Stimulated activated CD8-positive, alpha-beta memory T cell treated with anti-CD3 and anti-CD28 coated beads, Interleukin-4, amount 100 ng/mL, for 4 hours (primary cell): ENCODE results near the gene RNF111.
"Not testable (repeated sequence)": the region's sequence is repeated elsewhere in the genome, so short reads cannot be mapped to it uniquely, and the experiment has no call there.

Experiments used
- DNase-seq, 2 donors: peaks; one replicate each; pipeline ENCODE4 v3.0.0-alpha.2; 2020; ENCODE audit warnings: low read depth in 2 of 2, low spot score in 1 of 2

RNF111 gene

DNA sequence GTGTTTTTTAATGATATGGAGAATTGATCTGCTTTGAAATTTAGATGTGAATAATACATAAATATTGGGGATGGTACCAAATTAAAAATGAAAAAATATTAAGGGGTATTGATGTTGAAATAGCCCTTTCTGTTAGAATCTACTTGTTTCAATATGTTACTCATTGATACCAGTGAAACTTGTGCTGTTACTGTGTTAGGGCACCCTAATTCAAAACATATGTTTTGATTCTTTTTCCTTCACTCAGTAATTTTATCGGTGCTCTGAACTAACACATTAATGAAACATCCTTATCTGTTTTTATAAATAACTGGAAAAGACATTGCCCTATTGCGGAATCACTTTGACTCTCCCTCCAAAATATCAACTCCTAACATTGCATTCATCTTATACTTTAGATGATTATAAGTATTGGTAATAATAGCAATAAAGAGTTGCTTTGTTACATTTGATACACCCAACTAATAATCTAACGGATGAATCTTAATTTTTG, 65.5 kb downstream of the RNF111 start:
- no peak for DNase-seq

DNA sequence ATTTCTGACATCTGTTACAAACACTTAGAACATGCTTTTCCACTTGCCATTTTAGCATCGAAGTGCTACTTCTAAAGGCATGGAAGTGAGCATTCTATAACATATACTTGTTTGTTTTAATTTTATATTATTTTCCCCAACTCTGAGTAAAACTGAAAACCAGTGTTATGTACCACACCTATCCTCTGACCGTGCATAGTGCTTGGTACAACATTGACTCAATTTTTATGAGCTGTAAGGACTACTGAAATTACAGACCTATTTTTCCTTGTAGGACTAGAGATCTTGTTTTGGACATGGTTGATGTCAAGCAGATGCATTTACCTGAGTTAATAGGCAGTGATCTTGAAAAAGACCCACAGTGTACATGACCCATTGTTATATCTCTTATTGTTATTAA, 66.0 kb downstream of the RNF111 start:
- no peak for DNase-seq

DNA sequence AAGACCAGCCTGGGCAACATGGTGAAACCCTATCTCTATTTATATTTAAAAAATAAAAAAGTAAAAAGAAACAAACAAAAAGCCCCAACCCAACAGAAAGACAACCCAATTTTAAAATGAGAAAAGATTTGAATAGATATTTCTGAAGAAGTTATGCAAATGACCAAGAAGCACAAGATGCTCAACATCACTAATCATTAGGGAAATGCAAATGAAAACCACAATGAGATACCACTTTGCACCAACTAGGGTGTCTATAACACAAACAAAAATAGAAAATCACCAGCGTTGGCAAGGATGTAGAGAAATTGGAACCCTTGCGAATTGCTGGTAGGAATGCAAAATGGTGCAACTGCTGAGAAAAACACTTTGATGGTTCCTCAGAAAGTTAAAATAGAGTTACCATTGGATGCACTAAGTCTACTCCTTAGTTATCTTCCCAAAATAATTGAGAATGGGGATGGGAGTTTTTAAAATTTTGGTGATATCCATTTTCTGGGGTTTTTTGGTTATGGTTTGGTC, 71.7 kb downstream of the RNF111 start:
- no peak for DNase-seq

DNA sequence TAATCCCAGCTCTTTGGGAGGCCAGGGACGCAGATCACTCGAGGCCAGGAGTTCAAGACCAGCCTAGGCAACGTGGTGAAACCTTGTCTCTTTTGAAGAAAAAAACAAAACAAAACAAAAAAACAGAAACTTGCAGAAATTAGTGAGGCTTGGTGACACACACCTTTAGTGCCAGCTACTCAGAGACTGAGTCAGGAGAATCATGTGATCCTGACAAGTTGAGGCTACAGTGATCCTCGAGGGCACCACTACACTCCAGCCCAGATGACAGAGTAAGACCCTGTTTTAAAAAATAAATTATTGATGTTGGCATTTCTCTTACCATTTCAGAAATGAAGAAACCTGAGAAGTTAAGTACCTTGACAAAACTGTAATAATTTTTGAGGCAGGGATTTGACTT, 72.9 kb downstream of the RNF111 start:
- DNase-seq, result no peak

DNA sequence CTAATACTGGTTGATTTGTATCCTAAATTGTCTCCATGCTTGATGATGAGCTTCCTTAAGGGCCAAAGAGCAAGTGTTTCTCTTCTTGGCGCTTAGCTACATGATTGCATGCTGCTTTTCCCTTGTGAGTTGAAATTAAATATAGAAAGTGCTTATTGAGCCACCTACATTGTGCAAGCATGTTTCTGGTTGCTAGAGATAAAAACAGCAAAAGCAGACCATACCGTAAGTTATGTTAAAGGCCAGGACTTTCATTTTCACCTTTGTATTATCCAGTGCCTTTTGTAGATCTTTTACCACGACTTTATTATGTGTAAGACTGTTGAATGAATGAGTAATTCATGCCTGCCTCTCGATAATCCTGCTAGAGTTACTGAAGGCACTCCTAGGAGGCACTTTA, 75.6 kb downstream of the RNF111 start:
- no peak for DNase-seq

DNA sequence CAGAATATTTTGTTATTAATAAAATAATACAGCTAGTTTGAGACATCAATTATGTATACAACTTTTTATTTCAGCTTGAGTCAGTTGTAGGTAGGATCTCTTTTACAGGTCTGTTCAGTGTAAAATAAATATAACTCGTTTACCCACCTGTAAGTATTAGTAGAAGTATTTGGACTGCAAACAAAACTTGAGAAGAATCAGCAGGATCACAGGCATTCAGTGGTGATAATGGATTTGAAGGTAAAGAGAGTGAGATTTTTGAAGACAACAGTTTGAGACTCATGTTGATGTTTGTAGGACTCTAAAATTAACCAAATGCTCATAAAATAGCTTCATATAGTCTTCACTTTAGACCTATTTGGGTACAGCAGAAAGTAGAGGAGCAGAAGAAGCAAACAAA, 82.0 kb downstream of the RNF111 start:
- DNase-seq, result no peak

DNA sequence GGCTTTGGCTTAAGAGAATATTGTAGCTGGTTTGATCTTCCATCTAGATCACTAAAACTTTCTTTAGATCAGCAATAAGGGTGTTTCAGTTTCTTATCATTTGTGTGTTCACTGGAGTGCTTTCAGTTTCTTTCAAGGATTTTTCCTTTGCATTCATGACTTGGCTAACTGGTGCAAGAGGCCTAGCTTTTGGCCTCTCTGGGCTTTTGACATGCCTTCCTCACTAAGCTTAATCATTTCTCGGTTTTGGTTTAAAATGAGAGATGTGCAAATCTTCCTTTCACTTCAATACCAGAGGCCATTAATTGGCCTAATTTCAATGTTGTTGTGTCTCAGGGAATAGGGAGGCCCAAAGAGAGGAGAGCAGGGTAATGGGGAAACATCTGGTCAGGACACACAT, 87.1 kb downstream of the RNF111 start:
- DNase-seq, result no peak

DNA sequence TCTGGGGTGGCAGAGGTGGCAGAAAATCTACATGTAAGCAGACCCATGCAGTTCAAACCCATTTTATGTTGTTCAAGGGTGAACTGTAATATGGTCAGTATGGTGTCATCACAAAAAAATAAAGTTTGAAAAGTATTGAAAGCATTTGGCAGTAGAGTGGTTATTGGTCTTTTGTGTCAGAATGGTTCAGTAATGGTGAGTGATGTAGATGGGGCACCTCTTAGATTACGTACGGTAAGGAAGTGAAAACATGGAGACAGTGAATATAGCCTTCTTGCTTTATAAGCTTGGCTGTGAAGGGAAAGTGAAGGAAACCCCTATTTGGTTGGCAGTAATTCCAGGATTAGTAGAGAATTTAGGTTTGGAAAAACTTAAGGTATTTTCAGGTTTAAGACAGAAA, 100.3 kb downstream of the RNF111 start:
- no peak for DNase-seq

DNA sequence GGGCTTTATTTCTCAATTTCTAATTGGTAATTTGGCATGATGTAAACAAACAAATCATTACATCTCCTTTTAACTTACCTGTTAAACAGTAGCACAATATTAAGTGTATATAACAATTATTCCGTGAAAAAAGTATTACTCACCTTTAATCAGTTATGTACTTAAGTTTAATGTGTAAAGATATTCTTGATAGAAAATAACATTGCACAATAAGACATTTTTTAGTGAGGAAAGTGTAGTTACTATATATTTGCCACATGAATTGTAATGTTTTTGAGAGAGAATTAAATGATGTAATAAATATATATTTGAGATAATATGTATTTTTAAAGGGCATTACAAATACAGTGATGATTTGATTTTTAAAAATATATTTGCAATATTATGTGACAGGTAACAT, 106.6 kb downstream of the RNF111 start:
- no peak for DNase-seq

DNA sequence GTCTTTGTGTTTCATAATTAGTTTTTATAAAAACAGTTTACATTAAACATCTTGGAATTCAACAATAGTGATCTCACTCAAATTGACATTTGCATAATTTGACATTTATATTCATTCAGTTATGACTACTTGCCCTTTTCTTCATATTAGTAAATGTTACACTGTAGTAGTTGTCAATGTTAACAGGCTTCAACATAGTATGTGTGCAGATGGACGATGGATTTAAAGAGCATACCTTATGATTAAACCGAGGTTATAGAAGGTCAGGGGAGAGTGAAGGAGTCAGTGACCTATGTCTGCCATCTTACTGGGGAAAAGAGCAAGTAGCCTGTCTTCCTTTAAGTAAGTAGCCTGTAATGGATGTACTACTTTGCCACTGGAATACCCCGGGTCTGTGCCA, 109.0 kb downstream of the RNF111 start:
- no peak for DNase-seq

DNA sequence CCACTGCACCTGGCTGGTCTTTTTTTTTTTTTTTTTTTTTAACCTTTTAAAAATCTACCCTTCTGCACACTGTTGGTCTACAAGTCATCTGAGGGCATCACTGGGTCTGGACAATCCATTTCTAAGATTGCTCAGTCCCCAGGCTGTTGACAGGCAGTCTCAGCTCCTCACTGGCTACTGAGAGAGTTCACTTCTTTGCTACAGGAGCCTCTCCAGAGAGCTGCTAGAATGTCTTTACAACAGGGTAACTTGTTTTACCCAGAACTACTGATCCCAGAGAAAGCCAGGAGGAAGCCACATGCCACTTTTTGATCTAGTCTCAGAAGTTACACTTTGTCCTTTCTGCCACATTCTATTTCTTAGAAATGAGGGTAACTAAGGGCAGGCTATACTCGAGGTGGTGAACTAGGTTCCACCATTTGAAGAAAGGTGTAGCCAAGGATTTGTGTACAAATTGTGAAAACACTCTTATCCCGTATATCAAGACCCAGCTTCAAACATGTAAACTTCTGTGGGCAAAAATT, 111.8 kb downstream of the RNF111 start:
- no peak for DNase-seq

DNA sequence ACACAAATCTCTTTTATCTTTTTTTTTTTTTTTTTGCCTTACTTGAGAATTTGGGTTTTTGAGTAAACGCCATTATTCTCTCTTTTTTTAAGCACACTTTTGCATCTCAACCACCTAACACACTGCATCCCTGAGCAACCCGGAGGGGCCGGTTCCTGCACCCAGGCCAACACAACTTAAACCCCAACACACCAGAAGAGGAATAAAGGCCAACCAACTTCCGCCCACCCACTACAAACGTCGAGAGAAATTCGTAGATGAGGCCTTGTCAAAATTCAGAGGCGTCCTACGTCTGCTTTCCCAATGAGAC, 117.1 kb downstream of the RNF111 start:
- peak in 1 of 2 donors; percentile 1 for DNase-seq

DNA sequence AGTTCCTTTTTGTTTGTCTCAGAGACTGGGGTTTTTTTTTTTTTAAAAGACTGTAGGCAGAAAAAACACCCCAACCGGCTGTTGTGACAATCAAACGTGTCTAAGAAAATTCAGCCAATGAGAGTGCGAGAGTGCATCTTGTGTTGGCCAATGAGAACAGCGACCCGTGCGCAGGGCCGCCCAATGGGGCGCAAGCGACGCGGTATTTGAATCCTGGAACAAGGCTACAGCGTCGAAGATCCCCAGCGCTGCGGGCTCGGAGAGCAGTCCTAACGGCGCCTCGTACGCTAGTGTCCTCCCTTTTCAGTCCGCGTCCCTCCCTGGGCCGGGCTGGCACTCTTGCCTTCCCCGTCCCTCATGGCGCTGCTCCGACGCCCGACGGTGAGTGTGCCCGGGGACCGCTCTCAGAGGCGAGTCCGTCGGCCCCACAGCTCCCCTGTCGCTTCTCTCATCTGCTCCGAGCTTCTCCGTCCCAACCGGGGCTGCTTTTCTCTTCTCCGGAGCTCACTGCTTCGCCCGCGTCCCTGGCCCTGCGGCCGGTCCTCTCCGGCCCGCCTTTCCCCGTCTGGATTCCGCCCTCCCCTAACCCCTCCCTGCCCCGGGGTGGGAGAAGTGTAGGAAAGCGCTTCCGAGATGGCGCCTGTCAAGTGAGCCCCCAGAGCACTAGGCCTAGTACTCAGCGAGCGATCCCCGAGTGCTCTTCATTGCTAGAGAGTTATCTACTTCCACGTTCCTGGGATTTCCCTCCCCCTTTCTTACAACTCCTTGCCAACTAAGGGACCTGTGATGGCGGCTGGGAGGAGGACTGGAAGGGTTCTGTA, 117.7 kb downstream of the RNF111 start, which contains the start of gene CCNB2:
CCNB2 (plus strand) TSS at position 235 of the 821 bp plus-strand sequence; CDS start at position 358, 123 bp downstream.
- peak; percentile 40 to 55 for DNase-seq

DNA sequence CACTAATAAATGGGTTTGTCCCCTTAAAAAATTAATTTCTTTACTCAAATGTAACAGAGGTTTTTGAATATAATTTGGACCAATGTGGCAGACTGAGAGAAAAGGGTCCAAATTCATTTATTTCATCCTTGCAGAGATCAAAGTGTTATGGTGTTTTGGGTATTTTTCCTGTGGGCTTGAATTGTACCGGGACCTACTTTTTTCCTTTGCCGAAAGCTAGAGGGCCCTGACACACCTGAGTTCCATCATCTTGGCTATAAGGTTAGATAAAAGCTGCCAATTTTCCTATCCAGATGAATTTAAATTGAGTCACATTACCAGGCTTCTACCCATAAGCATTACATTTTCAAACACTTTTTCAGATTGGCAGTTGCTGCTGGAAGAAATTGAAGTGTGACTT, 118.4 kb downstream of the RNF111 start:
- DNase-seq, result no peak

DNA sequence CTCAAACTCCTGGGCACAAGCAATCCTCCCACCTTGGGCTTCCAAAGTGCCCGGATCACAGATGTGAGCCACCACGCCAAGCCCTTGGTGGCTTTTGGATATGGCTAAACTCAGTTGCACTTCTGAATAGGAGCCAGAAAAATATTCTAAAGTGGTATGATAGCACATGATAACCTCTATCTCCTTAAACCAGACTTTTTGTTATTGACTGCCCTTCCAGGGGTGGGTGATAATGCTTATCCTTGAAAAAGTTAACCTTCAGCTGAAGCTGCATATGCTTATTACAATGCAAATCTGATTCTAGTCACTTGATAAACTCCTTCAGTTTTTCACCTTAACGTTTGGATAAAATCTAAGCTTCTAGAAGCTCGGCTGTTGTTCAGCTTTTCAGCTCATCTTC, 123.8 kb downstream of the RNF111 start:
- DNase-seq, result no peak

DNA sequence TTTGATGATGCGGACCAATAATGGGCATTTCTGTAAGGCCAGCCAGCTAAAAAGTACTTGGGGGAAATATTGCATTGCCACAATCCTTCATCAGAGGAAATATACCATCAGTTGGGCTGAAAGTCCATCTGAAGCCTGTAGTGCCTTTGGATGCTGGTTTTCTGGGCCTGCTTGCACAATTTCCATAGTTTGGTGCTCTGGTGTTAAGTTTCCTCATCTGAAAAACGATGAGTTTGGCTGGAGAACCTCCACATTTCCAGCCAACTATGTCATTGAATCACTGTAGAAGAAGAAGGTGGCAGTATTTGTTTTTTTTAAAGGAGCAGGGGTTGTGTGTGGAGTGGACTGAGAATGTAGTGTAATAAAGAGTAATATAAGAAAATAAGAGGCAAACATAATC, 127.6 kb downstream of the RNF111 start:
- no peak for DNase-seq

DNA sequence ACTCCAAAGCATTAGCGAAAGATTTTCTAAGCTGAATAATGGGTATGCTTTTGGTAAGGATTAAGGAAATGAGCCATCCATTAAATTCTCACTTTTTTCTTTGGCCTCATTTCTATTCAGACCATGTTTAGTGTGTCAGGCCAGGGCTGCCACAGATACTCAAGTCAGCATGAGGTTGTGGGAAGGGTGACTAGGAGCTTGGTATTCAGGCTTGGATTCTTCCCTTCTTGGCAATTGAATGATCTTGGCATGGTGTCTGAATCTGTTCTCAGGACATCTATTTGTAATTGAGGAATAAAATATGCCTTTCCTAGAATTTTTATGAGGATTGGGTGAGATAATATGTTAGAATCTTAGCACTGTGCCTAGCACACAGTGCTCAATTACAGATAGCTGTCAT, 128.7 kb downstream of the RNF111 start:
- no peak for DNase-seq

DNA sequence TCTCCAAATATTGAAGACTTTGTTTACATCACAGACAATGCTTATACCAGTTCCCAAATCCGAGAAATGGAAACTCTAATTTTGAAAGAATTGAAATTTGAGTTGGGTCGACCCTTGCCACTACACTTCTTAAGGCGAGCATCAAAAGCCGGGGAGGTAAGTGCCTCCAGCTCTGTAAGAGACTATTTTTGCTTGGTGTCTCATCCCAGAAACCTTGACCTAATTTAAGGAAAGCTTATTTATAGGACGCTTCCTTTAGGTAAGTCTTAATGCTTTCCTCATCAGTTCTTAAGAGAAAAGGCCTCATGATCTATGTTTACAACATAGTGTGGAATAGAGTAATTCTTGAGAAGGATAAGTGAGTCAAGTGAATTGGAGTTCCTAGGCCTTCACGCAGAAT, 129.3 kb downstream of the RNF111 start:
- DNase-seq, result no peak

DNA sequence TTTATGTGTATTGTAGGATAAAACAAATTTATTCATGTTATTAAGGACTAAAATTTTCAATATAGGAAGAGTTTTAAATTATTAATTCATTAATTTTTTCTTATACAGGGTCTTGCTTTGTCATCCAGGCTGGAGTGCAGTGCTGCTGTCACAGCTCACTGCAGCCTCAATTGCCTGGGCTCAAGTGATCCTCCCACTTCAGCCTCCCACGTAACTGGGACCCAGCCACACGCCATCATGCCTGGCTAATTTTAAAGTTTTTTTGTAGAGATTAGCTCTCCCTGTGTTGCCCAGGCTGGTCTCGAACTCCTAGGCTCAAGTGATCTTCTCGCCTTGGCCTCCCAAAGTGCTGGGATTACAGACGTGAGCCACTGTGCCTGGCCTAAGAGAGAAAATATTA, 132.2 kb downstream of the RNF111 start:
- no peak for DNase-seq

DNA sequence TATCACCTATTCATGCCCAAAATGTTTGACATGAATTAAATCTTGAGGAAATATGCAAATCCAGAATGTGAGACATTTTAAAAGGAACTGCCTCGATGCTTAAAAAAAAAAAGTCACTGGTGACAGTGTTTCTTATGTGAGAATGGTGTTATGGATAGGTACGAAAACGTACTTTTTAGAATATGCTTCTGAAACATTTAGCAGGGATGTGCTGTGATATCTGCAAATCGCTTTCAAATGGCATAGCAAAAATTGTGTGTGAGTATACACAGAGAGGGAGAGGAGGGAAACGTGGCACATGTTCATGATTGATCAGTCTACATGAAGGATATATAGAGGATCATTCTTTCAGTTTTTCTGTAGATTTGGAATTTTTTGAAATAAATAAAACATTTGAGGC, 133.5 kb downstream of the RNF111 start:
- no peak for DNase-seq

DNA sequence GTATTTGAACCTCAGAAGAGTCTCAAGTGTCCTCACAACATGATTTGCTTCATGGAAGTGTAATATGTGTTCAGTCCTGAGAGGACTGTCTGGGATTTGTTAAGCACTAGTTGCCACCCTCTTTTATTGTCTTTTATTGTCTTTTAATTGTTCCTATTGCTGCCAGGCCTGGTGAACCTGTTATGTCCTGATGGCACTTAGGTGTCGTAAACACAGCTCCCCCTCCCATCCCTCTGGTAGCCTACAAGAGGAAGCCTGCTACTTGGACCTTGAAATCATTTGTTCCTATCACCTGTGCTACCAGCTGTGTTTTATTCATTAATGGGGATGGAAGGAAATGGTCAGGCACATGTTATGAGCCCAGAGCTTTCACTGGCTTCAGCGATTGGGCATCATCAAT, 136.8 kb downstream of the RNF111 start:
- no peak for DNase-seq

DNA sequence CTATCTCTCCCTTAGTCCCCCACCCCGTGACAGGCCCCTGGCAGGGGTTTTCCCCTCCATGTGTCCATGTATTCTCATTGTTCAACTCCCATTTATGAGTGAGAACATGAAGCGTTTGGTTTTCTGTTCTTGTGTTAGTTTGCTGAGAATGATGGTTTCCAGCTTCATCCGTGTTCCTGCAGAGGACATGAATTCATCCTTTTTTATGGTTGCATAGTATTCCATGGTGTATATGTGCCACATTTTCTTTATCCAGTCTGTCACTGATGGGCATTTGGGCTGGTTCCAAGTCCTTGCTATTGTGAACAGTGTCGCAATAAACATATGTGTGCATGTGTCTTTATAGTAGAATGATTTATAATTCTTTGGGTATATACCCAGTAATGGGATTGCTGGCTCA, 138.2 kb downstream of the RNF111 start:
- not testable (repeated sequence) for DNase-seq

DNA sequence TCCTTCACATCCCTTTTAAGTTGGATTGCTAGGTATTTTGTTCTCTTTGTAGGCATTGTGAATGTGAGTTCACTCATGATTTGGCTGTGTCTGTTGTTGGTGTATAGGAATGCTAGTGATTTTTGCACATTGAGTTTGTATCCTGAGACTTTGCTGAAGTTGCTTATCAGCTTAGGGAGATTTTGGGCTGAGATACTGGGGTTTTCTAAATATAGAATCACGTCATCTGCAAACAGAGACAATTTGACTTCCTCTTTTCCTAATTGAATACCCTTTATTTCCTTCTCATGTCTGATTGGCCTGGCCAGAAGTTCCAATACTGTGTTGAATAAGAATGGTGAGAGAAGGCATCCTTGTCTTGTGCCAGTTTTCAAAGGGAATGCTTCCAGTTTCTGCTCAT, 139.8 kb downstream of the RNF111 start:
- not testable (repeated sequence) for DNase-seq
